HG02885 (cell line): ENCODE data around the gene ZNF862.

Experiments
- ATAC-seq: cut with Tn5 transposase; IDR thresholded peaks from one replicate; pipeline ENCODE4 v1.9.1; 2021; ENCODE audit warnings: mild to moderate bottlenecking; ENCODE audit not compliant: unreplicated experiment, poor library complexity

ZNF862 gene

DNA sequence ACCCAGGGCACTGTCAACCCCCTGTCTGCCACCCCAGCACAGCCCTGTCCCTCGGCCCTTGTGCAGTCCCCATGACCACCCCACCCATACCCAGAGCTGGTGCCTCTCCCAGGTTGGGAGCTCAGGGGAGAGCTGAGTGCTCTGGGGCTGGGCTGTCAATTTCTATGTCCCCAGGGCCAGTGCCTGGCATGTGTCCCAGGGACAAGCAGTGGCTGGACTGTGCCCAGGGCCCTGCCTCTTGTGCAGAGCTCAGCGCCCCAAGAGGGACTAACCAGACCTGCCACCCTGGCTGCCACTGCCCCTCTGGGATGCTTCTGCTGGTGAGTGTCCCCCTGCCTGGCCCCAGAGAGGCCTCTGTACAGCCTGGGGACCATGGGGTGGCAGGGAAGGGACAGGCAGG is 29.0 kb upstream of the ZNF862 start:
- ATAC-seq = no peak

DNA sequence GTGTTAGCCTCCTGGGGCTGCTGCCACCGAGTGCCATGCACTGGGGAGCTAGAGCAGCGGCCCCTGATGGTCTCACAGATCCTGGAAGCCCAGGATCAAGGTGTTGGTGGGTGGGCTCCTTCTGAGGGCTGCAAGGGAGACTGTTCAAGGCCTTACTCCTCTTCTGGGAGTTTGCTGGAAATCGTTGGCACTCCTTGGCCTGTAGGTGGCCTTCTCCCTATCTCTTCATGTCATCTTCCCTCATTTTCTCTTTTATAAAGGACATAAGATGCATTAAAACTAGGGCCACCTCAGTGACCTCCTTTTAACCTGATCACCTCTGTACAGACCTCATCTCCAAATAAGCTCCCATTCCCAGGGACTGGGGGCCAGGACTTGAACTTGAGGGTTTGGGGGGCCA is 27.0 kb upstream of the ZNF862 start:
- ATAC-seq = no peak

- ATAC-seq = no peak
Measured at GRCh38 chr7:149811831-149812490, 26.2 kb upstream of the ZNF862 start.

DNA sequence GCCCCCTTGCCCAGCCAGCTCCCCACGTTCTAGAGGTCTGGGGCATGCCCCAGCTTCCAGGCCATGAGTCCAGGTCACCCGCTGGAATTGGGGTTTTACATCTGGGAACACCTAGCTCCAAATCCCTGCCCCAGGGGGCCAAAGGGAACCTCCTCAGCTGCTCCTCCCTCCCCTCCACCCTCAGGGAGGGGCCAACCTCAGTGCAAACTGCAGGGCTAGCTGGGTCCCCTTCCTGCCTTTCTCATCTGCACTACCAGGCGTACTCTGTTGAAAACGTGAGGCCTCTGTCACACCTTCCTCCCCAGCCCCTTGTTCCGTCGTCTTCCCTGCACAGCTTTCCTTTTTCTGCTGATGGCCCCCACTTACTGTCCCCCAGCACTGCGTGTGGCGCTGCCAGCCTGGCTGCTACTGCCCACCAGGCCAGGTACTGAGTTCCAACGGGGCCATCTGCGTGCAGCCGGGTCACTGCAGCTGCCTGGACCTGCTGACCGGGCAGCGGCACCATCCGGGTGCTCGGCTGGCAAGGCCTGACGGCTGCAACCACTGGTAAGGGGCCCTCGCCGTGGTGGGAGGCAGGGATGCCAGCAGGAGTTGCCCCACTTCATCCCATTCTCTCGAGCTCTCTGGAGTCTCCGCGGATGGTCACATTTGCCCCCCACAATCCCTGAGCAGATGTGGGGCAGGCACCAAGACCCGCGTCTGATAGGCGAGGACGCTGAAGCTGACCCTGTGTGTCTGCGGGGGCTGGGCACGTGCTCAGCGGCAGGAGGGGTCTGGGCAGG is 24.7 kb upstream of the ZNF862 start:
- no peak for ATAC-seq

DNA sequence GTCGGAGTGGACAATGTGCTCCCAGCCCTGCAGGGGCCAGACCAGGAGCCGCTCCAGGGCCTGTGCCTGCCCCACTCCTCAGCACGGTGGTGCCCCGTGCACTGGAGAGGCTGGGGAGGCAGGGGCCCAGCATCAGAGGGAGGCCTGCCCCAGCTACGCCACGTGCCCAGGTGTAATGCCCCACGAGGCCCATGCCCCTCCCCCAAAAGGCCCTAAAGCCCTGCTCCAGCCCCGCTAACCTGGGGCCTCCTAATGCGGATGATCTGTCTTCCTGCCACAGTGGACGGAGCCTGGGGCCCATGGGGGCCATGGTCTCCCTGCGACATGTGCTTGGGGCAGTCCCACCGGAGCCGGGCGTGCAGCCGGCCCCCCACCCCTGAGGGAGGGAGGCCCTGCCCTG is 23.7 kb upstream of the ZNF862 start:
- ATAC-seq = no peak

- ATAC-seq = no peak
Measured at GRCh38 chr7:149815121-149815520, 23.1 kb upstream of the ZNF862 start.

- ATAC-seq = no peak
Measured at GRCh38 chr7:149815661-149816266, 22.4 kb upstream of the ZNF862 start.

DNA sequence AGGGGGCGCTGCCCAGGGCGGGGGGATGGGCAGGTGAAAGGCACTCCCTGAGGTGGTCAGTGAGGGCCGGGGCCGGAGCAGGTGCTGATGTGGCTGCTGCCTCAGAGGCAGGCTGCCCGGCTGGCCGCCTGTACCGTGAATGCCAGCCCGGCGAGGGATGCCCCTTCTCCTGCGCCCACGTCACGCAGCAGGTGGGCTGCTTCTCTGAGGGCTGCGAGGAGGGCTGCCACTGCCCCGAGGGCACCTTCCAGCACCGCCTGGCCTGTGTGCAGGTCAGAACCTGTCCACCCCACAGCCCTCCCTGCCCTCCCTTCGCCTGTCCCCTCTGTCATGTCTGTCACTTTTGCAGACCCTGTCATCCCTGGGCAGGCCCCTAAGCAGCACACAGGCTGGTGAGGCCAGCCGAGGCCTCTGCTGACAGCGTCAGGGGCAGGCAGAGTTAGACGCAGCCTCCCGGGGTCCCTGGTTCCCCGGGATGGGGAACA is 21.9 kb upstream of the ZNF862 start:
- ATAC-seq = no peak

DNA sequence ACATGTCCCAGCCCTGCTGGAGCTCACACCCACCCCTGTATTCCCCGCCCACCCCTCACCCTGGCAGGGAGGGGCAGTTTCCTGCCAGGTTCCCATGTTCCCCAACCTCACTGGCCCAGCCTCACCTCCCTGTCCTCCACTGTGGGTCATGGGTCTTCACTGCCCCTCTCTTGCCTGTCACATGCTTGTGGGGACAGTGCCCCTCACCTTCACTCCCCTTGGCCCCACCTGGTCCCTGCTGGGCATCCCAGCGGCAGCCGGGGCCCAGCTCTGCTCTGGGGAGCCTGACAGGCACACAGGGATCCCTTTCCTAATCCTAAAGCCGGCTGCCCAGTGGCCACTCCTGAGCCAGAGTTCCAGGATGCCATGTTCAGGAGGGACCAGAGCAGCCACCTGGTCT is 21.4 kb upstream of the ZNF862 start:
- ATAC-seq = no peak

- no peak for ATAC-seq
Measured at GRCh38 chr7:149817301-149817771, 20.8 kb upstream of the ZNF862 start.

GRCh38 chr7:149817836-149818535 is 20.2 kb upstream of the ZNF862 start:
- no peak for ATAC-seq

- no peak for ATAC-seq
Measured at GRCh38 chr7:149818536-149818840, 19.7 kb upstream of the ZNF862 start.

GRCh38 chr7:149819141-149819960 is 18.8 kb upstream of the ZNF862 start:
- ATAC-seq = no peak

DNA sequence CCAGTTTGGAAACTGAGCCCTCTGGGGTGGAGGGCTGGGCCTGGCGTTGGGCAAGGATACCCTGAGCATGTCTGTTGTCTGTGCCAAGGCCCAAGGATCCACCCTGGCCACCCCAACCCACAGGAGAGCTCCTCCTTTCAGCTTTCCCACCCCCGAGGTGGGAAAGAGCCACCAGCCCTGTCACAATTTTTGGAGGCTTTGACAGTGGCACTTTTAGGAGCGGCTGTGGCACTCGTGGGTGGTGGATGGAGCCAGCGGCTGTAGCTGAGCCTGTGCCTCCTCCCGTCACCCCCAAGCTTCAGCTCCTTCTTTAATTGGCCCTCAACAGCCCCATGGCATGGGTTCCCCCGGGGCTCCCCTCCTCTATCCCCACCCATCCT is 18.2 kb upstream of the ZNF862 start:
- no peak for ATAC-seq

DNA sequence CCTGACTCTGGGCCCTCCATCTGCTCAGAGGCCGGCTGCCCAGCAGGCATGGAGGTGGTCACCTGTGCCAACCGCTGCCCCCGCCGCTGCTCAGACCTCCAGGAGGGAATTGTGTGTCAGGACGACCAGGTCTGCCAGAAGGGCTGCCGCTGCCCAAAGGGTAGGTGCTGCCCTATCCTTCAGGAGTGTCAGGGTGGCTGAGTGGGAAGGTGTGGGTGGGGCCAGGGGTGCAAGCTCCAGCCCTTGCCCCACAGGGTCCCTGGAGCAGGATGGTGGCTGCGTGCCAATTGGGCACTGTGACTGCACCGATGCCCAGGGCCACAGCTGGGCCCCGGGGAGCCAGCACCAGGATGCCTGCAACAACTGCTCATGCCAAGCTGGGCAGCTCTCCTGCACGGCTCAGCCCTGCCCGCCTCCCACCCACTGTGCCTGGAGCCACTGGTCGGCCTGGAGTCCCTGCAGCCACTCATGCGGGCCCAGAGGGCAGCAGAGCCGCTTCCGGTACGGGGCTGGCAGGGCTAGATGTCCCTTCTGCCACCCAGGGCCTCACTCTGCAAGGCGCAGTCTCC is 17.5 kb upstream of the ZNF862 start:
- ATAC-seq = no peak

DNA sequence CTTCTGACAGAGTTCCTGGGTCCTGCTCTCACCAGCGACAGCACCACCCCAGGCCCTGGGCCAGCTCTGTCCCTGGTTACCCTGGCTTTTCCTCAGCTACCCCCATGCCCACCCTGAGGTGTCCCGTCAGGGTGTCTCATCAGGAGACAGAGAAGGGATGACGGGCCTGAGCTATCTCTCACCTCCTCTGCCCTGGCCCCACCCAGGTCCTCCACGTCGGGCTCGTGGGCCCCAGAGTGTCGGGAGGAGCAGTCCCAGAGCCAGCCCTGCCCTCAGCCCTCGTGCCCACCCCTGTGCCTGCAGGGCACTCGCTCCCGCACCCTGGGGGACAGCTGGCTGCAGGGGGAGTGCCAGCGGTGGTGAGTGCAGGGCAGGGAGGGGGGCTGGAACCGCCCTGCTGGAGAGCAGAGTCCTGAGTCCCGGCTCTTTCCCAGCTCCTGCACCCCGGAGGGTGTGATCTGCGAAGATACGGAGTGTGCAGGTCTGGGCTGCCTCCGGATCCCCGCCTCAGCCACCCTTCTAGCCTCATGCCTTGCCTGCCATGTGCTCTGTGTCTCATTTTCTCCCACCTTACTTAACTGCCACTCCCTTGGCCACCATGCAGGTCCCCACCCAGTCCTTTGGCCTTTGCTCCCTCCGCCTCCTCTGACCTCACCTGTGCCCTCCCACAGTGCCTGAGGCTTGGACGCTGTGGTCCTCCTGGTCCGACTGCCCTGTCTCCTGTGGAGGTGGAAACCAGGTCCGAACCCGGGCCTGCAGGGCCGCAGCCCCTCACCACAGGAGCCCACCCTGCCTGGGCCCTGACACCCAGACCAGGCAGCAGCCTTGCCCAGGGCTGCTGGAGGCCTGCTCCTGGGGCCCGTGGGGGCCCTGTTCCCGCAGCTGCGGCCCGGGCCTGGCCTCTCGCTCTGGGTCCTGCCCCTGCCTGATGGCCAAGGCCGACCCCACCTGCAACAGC is 16.7 kb upstream of the ZNF862 start:
- no peak for ATAC-seq

DNA sequence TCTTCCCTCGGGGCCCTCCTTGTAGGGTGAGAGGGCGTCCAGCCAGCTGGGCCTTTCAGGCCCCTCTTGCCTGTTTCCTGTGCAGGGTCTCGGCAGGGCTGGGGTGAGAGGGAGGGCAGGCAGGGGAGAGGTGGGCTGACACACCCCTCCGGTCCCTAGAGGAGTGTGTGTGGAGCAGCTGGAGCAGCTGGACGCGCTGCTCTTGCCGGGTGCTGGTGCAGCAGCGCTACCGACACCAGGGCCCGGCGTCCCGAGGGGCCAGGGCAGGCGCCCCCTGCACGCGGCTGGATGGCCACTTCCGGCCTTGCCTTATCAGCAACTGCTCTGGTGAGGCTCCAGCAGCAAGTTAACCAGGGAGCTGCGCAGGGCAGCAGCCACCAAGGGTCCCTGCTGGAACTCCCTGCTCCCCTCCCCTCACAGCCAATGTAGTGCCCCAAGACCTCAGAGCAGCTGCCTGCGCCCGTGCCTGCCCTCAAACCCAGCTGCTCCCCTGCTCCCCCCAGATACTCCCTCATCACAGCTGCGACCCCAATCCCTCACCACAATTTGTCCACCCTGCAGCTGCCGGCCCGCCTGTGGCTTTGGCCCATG is 15.7 kb upstream of the ZNF862 start:
- ATAC-seq = no peak

GRCh38 chr7:149823191-149823630 is 15.0 kb upstream of the ZNF862 start:
- ATAC-seq = no peak
